Spleen (tissue), 11 donors: Measurements from ENCODE around the gene INTS3. TPM values are rescaled to one million over a fixed set of nuclear protein-coding genes. Genes with fewer than 3 reads are reported as not detected.

Source experiments
- DNase-seq: peaks from one replicate; pipeline ENCODE4 v3.0.0-alpha.2; 2020
- H3K27ac ChIP-seq, 8 donors: fragments of 200-600 bp; sonication (generic) in 7 of 8; 1 replicate in 4 of 8; 2 replicates in 4 of 8; pipeline versions ENCODE4 v1.5.0 to v1.8.0; 2016 to 2021; ENCODE audit warnings: inconsistent platforms in 4 of 8, mild to moderate bottlenecking in 4 of 8, moderate library complexity in 1 of 8
- H3K27me3 ChIP-seq, 7 donors: fragments of 200-600 bp; sonication (generic) in 6 of 7; replicated peaks in 1 of 7; 1 replicate in 4 of 7; 2 replicates in 3 of 7; pipeline versions ENCODE4 v1.5.0 to v1.8.0; 2016 to 2021; ENCODE audit warnings: inconsistent platforms in 3 of 7, mild to moderate bottlenecking in 1 of 7
- H3K36me3 ChIP-seq, 6 donors: fragments of 200-600 bp; sonication (generic) in 5 of 6; 1 replicate in 4 of 6; 2 replicates in 2 of 6; pipeline versions ENCODE4 v1.5.0 to v1.8.0; 2016 to 2021; ENCODE audit warnings: inconsistent platforms in 2 of 6
- H3K4me1 ChIP-seq, 6 donors: fragments of 200-600 bp; sonication (generic) in 5 of 6; 1 replicate in 3 of 6; 2 replicates in 3 of 6; pipeline versions ENCODE4 v1.5.0 to v1.8.0; 2016 to 2021; ENCODE audit warnings: inconsistent platforms in 3 of 6
- H3K4me3 ChIP-seq, 8 donors: fragments of 200-600 bp; sonication (generic) in 7 of 8; 1 replicate in 4 of 8; 2 replicates in 4 of 8; pipeline versions ENCODE4 v1.5.0 to v1.8.0; 2016 to 2021; ENCODE audit warnings: inconsistent platforms in 4 of 8, mild to moderate bottlenecking in 4 of 8, moderate library complexity in 2 of 8
- H3K9me3 ChIP-seq, 8 donors: fragments of 200-600 bp; sonication (generic) in 7 of 8; 1 replicate in 4 of 8; 2 replicates in 4 of 8; pipeline versions ENCODE4 v1.5.0 to v1.8.0; 2016 to 2021; ENCODE audit warnings: inconsistent platforms in 4 of 8
- CTCF ChIP-seq, 11 experiments: fragments of 200-600 bp in 7 of 11; fragments of 450-650 bp in 4 of 11; sonication (generic) in 4 of 11; IDR thresholded peaks in 8 of 11; conservative IDR thresholded peaks in 3 of 11; 1 replicate in 7 of 11; 2 replicates in 4 of 11; pipeline versions ENCODE4 v1.4.0 to v1.8.0; 2016 to 2021; ENCODE audit warnings: antibody characterized with exemption in 11 of 11, inconsistent platforms in 4 of 11, mild to moderate bottlenecking in 1 of 11
- POLR2A ChIP-seq, 3 donors: fragments of 450-650 bp; IDR thresholded peaks; one replicate each; pipeline ENCODE4 v1.5.1; 2017; ENCODE audit warnings: antibody characterized with exemption in 3 of 3, mild to moderate bottlenecking in 1 of 3
- POLR2AphosphoS5 ChIP-seq, 3 donors: sonication (generic); formaldehyde crosslinking; IDR thresholded peaks; one replicate each; pipeline ENCODE4 v1.5.1; 2017; ENCODE audit warnings: antibody characterized with exemption in 3 of 3
- WGBS, 5 donors: extraction: QIAGEN DNeasy Blood & Tissue Kit in 3 of 5; methylation state at CpG; one replicate each; pipeline versions ENCODE4 v1.1.5 to v1.1.7; 2013 to 2018; 5-methylcytosine and 5-hydroxymethylcytosine counted together
- intact Hi-C: fragments of 100-400 bp; cut with DNase I; formaldehyde crosslinking; loops from one replicate; pipeline ENCODE4 v1.15.0; 2023; ENCODE audit warnings: low total_unique reads
- polyA plus RNA-seq, 3 donors: library from polyadenylated mRNA; stranded (reverse); fragments of 200-250 nt; gene quantifications; one replicate each; pipeline ENCODE4 v1.2.1, GENCODE V29; 2013
- total RNA-seq, 7 donors: library from RNA; depleted of rRNA in 3 of 7; stranded (reverse); fragments of >200 nt in 3 of 7; fragmentation: NEBNext Ultra II Directional in 4 of 7; extraction: Animal tissue kit (Norgen Biotek cat#: 25700) in 4 of 7; gene quantifications; one replicate each; pipeline versions ENCODE4 v1.1.0 to v1.2.1, GENCODE V29; 2016 to 2021
- donor health status: healthy with polysubstance abuse.
- donor health status: DM: no; HTN: no; CAD: no; lungs with moderate emphysema.
- donor health status: DM: no; HTN: no; CAD: no.
- donor health status: Bipolar disorder and iron deficiency.
- donor health status: healthy.
- donor health status: DM: no; HTN: no; CAD: no.
- donor health status: DM: yes; HTN: yes; CAD: no.

Gene INTS3
- total and polyA plus RNA-seq, 10 donors, result 24.7 to 66.2 (median 47.9) TPM

GRCh38 chr1:153793973-153794615 is 66.2 kb downstream of the INTS3 start:
- no peaks in the 10 kb centered on the region for H3K36me3 ChIP-seq
- TF ChIP-seq POLR2AphosphoS5 (IDR thresholded peaks at IDR 0.05) (no peak), CTCF (IDR thresholded peaks at IDR 0.05 in 8 of 11, conservative IDR thresholded peaks at IDR 0.05 in 3 of 11) (no peak), POLR2A (IDR thresholded peaks at IDR 0.05) (no peak)
- WGBS, 5 donors, result 84 to 92% (median 89%) methylated on average over 10 to 12 of the region's 12 CpGs
- no peak for DNase-seq
- no peaks in the 10 kb centered on the region for H3K27me3 ChIP-seq
- intact Hi-C loops, result no loop called here
- H3K4me3 ChIP-seq, result no peak overlapping the region
- H3K27ac ChIP-seq, result no peak overlapping the region
- peaks cover 15 to 66% (median 41%) of the 10 kb centered on the region in 6 donors for H3K4me1 ChIP-seq
- H3K9me3 ChIP-seq, result no peaks in the 10 kb centered on the region

GRCh38 chr1:153794624-153795329 is 66.9 kb downstream of the INTS3 start:
- peaks cover 10 to 59% (median 34%) of the 10 kb centered on the region in 6 donors for H3K4me1 ChIP-seq
- WGBS, 5 donors, result 64 to 84% (median 78%) methylated on average over 4 to 14 of the region's 14 CpGs
- DNase-seq, result no peak

GRCh38 chr1:153795330-153795837 is 67.5 kb downstream of the INTS3 start:
- peak; percentile 79 for DNase-seq
- H3K27me3 ChIP-seq, result no peaks in the 10 kb centered on the region
- H3K27ac ChIP-seq, result no peak overlapping the region
- H3K4me1 ChIP-seq, result peaks cover 10 to 53% (median 28%) of the 10 kb centered on the region in 6 donors
- H3K36me3 ChIP-seq, result peaks cover 0 to 7% (median 0%) of the 10 kb centered on the region in 6 donors
- no peaks in the 10 kb centered on the region for H3K9me3 ChIP-seq
- WGBS, 5 donors, result 84 to 90% (median 88%) methylated on average over 17 to 18 of the region's 18 CpGs
- TF ChIP-seq CTCF (IDR thresholded peaks at IDR 0.05 in 8 of 11, conservative IDR thresholded peaks at IDR 0.05 in 3 of 11) (no peak), POLR2A (IDR thresholded peaks at IDR 0.05) (no peak), POLR2AphosphoS5 (IDR thresholded peaks at IDR 0.05) (no peak)
- intact Hi-C loops, result loop anchor here (5.0 kb wide), 1 partner anchor 187 kb away; no protein-coding TSS in a partner anchor
- H3K4me3 ChIP-seq, result no peak overlapping the region

More at GRCh38 chr1:153794624-153795329, 66.9 kb downstream of the INTS3 start:
- no peak overlapping the region for H3K27ac ChIP-seq
- intact Hi-C loops, result loop anchor here (5.0 kb wide), 1 partner anchor 188 kb away; no protein-coding TSS in a partner anchor
- TF ChIP-seq CTCF (IDR thresholded peaks at IDR 0.05 in 8 of 11, conservative IDR thresholded peaks at IDR 0.05 in 3 of 11) (no peak), POLR2A (IDR thresholded peaks at IDR 0.05) (no peak), POLR2AphosphoS5 (IDR thresholded peaks at IDR 0.05) (no peak)
- H3K9me3 ChIP-seq, result no peaks in the 10 kb centered on the region
- H3K36me3 ChIP-seq, result peaks cover 0 to 5% (median 0%) of the 10 kb centered on the region in 6 donors
- H3K4me3 ChIP-seq, result no peak overlapping the region
- H3K27me3 ChIP-seq, result no peaks in the 10 kb centered on the region
